Neural cell (in vitro differentiated cells): ENCODE results near the gene TCP11. TPM values are rescaled to one million over a fixed set of nuclear protein-coding genes. Genes with fewer than 3 reads are reported as not detected.

Experiments used
- H2AFZ ChIP-seq: fragments of 200-600, 300-800 bp; sonication (generic), shearing (Covaris generic); 2 replicates; pipeline ENCODE4 v1.6.0; 2014; ENCODE audit warnings: low read depth, mild to moderate bottlenecking, antibody characterized with exemption, low read length, moderate library complexity
- H3F3A ChIP-seq: fragments of 200-600 bp; shearing (Covaris generic); 2 replicates; pipeline ENCODE4 v1.6.1; 2016; ENCODE audit warnings: mild to moderate bottlenecking, moderate library complexity, mixed read lengths, antibody characterized with exemption, low read length; ENCODE audit not compliant: insufficient read depth, poor library complexity, severe bottlenecking
- H3K27ac ChIP-seq: fragments of 200-600, 300-800 bp; sonication (generic), shearing (Covaris generic); 2 replicates; pipeline ENCODE4 v1.5.1; 2014; ENCODE audit warnings: mild to moderate bottlenecking, low read length, moderate library complexity
- H3K27me3 ChIP-seq: fragments of 300-800, 200-600 bp; sonication (generic), shearing (Covaris generic); 2 replicates; pipeline ENCODE4 v1.6.0; 2014; ENCODE audit warnings: mild to moderate bottlenecking, low read depth, low read length, moderate library complexity; ENCODE audit not compliant: insufficient read depth
- H3K36me3 ChIP-seq: fragments of 300-800, 200-600 bp; sonication (generic), shearing (Covaris generic); 2 replicates; pipeline ENCODE4 v1.5.1; 2014; ENCODE audit warnings: mild to moderate bottlenecking, antibody characterized with exemption, low read length, moderate library complexity; ENCODE audit not compliant: insufficient read depth
- H3K4me2 ChIP-seq: fragments of 300-800, 200-600 bp; sonication (generic), shearing (Covaris generic); 2 replicates; pipeline ENCODE4 v1.6.0; 2014; ENCODE audit warnings: mild to moderate bottlenecking, low read length
- H3K4me3 ChIP-seq: fragments of 300-800, 200-600 bp; sonication (generic), shearing (Covaris generic); 2 replicates; pipeline ENCODE4 v1.5.1; 2014; ENCODE audit warnings: mild to moderate bottlenecking, low read length, moderate library complexity
- H3K79me2 ChIP-seq: fragments of 200-600 bp; shearing (Covaris generic); replicated peaks from 2 replicates; pipeline ENCODE4 v1.6.0; 2014; ENCODE audit warnings: mild to moderate bottlenecking, low read length, moderate library complexity; ENCODE audit not compliant: insufficient read depth
- H3K9ac ChIP-seq: fragments of 300-800, 200-600 bp; sonication (generic), shearing (Covaris generic); 2 replicates; pipeline ENCODE4 v1.6.1; 2016; ENCODE audit warnings: mild to moderate bottlenecking, low read length, mixed read lengths
- H3K9me2 ChIP-seq: fragments of 200-600 bp; shearing (Covaris generic); 2 replicates; pipeline ENCODE4 v1.6.1; 2016; ENCODE audit warnings: mild to moderate bottlenecking, low read length, mixed read lengths; ENCODE audit not compliant: insufficient read depth
- H3K9me3 ChIP-seq: fragments of 200-600, 300-800 bp; sonication (generic), shearing (Covaris generic); 2 replicates; pipeline ENCODE4 v1.6.1; 2016; ENCODE audit warnings: mild to moderate bottlenecking, mixed run types, low read length, moderate library complexity, mixed read lengths
- H4K20me1 ChIP-seq: fragments of 200-600 bp; shearing (Covaris generic); 2 replicates; pipeline ENCODE4 v1.6.1; 2016; ENCODE audit warnings: mild to moderate bottlenecking, mixed run types; ENCODE audit not compliant: insufficient read depth
- EP300 ChIP-seq: fragments of 450-650 bp; conservative IDR thresholded peaks from 2 replicates; pipeline ENCODE4 v1.6.1; 2014; ENCODE audit warnings: antibody characterized with exemption, mild to moderate bottlenecking, moderate library complexity; ENCODE audit not compliant: poor library complexity, severe bottlenecking
- EZH2 ChIP-seq: fragments of 200-600, 300-800 bp; shearing (Covaris generic), sonication (generic); IDR thresholded peaks from 2 replicates; pipeline ENCODE4 v1.6.1; 2014; ENCODE audit warnings: antibody characterized with exemption, low read length, borderline replicate concordance, mild to moderate bottlenecking; ENCODE audit not compliant: insufficient read depth, poor library complexity, severe bottlenecking
- MXI1 ChIP-seq: fragments of 450-650 bp; conservative IDR thresholded peaks from 2 replicates; pipeline ENCODE4 v1.6.1; 2014; ENCODE audit warnings: antibody characterized with exemption, mild to moderate bottlenecking; ENCODE audit not compliant: poor library complexity, severe bottlenecking
- POLR2AphosphoS5 ChIP-seq: IDR thresholded peaks from 2 replicates; pipeline ENCODE4 v1.6.1; 2012
- RAD21 ChIP-seq: fragments of 450-650 bp; conservative IDR thresholded peaks from 2 replicates; pipeline ENCODE4 v1.6.1; 2014; ENCODE audit warnings: antibody characterized with exemption, mild to moderate bottlenecking, moderate library complexity
- SMC3 ChIP-seq: fragments of 450-650 bp; conservative IDR thresholded peaks from 2 replicates; pipeline ENCODE4 v1.6.1; 2014; ENCODE audit warnings: antibody characterized with exemption, mild to moderate bottlenecking, moderate library complexity; ENCODE audit not compliant: poor library complexity
- TAF1 ChIP-seq: IDR thresholded peaks from 2 replicates; pipeline ENCODE4 v1.6.1; 2012; ENCODE audit warnings: low read depth
- polyA plus RNA-seq: library from polyadenylated mRNA; depleted of rRNA; stranded (reverse); fragments of >200 nt; gene quantifications from 2 replicates; pipeline ENCODE4 v1.2.3, GENCODE V29; 2014
- TF ChIP-seq, protein P1 (sequence below): IDR thresholded peaks from 2 replicates; pipeline ENCODE4 v1.6.1; 2012; ENCODE audit warnings: borderline replicate concordance
- TF ChIP-seq, protein P2 (sequence below): fragments of 450-650 bp; IDR thresholded peaks from 2 replicates; pipeline ENCODE4 v1.5.1; 2014; ENCODE audit warnings: antibody characterized with exemption, mild to moderate bottlenecking, moderate library complexity; ENCODE audit not compliant: poor library complexity, severe bottlenecking

The TCP11 gene
- polyA plus RNA-seq, 1 donor from 2014 or later = not detected

DNA sequence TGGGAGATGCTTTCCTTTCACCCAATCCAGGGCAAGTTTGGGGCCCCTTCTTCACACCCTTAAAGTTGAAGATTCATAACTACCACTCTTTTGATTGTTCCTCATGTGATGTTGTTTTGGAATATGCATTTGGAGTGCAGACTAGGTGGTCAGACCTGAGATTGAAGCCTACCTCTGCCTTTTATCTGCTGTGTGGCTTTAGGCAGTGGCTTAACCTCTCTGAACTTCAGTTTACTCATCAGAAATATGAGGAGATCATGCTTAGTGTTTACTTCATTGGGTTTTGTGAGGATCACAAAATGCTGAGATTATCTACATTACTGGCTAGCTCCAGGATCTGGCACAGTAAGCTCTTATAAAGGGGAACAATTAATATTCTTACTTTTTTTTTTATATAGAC is 26.4 kb upstream of the TCP11 start:
- H2AFZ ChIP-seq = no peak overlapping the region
- H3K4me3 ChIP-seq = no peak overlapping the region
- H3K79me2 ChIP-seq = no peaks in the 10 kb centered on the region
- H4K20me1 ChIP-seq = no peaks in the 10 kb centered on the region
- no peak overlapping the region for H3K9ac ChIP-seq
- no peaks in the 10 kb centered on the region for H3F3A ChIP-seq
- no peaks in the 10 kb centered on the region for H3K36me3 ChIP-seq
- no peaks in the 10 kb centered on the region for H3K9me2 ChIP-seq
- no peak overlapping the region for H3K4me2 ChIP-seq
- no peaks in the 10 kb centered on the region for H3K9me3 ChIP-seq
- no peak overlapping the region for H3K27ac ChIP-seq
- no peaks in the 10 kb centered on the region for H3K27me3 ChIP-seq
- TF ChIP-seq POLR2AphosphoS5 (no peak), EP300 (no peak), RAD21 (no peak), TAF1 (no peak), EZH2 (no peak), SMC3 (no peak), MXI1 (no peak)
- TF ChIP-seq, protein P1, sequence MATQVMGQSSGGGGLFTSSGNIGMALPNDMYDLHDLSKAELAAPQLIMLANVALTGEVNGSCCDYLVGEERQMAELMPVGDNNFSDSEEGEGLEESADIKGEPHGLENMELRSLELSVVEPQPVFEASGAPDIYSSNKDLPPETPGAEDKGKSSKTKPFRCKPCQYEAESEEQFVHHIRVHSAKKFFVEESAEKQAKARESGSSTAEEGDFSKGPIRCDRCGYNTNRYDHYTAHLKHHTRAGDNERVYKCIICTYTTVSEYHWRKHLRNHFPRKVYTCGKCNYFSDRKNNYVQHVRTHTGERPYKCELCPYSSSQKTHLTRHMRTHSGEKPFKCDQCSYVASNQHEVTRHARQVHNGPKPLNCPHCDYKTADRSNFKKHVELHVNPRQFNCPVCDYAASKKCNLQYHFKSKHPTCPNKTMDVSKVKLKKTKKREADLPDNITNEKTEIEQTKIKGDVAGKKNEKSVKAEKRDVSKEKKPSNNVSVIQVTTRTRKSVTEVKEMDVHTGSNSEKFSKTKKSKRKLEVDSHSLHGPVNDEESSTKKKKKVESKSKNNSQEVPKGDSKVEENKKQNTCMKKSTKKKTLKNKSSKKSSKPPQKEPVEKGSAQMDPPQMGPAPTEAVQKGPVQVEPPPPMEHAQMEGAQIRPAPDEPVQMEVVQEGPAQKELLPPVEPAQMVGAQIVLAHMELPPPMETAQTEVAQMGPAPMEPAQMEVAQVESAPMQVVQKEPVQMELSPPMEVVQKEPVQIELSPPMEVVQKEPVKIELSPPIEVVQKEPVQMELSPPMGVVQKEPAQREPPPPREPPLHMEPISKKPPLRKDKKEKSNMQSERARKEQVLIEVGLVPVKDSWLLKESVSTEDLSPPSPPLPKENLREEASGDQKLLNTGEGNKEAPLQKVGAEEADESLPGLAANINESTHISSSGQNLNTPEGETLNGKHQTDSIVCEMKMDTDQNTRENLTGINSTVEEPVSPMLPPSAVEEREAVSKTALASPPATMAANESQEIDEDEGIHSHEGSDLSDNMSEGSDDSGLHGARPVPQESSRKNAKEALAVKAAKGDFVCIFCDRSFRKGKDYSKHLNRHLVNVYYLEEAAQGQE = no peak
- TF ChIP-seq, protein P2, sequence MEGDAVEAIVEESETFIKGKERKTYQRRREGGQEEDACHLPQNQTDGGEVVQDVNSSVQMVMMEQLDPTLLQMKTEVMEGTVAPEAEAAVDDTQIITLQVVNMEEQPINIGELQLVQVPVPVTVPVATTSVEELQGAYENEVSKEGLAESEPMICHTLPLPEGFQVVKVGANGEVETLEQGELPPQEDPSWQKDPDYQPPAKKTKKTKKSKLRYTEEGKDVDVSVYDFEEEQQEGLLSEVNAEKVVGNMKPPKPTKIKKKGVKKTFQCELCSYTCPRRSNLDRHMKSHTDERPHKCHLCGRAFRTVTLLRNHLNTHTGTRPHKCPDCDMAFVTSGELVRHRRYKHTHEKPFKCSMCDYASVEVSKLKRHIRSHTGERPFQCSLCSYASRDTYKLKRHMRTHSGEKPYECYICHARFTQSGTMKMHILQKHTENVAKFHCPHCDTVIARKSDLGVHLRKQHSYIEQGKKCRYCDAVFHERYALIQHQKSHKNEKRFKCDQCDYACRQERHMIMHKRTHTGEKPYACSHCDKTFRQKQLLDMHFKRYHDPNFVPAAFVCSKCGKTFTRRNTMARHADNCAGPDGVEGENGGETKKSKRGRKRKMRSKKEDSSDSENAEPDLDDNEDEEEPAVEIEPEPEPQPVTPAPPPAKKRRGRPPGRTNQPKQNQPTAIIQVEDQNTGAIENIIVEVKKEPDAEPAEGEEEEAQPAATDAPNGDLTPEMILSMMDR = no peak

DNA sequence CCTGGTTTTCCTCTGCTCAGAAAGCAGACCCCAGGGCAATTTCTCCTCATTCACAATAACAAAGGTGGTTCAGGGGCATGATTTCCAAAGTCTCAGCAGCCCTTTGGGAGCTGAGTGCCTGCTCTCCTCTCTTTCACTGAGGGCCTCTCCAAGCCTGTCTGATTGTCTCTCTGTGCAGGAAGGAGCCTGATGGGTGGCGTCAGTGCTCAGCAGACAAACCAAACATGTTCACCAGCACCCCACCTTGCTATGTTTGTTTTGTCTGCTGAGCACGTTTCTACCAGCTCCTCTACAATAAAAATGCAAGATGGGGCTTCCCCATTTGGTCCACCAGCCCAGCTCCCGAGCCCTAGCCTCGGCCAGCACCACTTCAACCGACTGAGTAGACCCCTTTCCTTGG is 25.4 kb upstream of the TCP11 start:
- Histone ChIP-seq H3K9ac (no peak overlapping the region), H4K20me1 (no peaks in the 10 kb centered on the region), H3K79me2 (no peaks in the 10 kb centered on the region), H3K36me3 (no peaks in the 10 kb centered on the region), H3K9me3 (no peaks in the 10 kb centered on the region), H3F3A (no peaks in the 10 kb centered on the region), H3K27me3 (no peaks in the 10 kb centered on the region), H3K4me3 (no peak overlapping the region), H3K9me2 (no peaks in the 10 kb centered on the region), H3K27ac (no peak overlapping the region), H3K4me2 (no peak overlapping the region), H2AFZ (no peak overlapping the region)
- TF ChIP-seq RAD21 (no peak), SMC3 (no peak), EP300 (no peak), POLR2AphosphoS5 (no peak), EZH2 (no peak), TAF1 (no peak), MXI1 (no peak)
- TF ChIP-seq, protein P2 = no peak
- TF ChIP-seq, protein P1 = no peak
